8988T (cell line): ENCODE results near the gene HELT.

Experiments
- DNase-seq: peaks from one replicate; pipeline ENCODE4 v3.0.0; 2011

Gene HELT

GRCh38 chr4:185004562-185005218 lies 13.6 kb upstream of the HELT start:
- DNase-seq, result no peak

- DNase-seq, result peak; percentile 84
Measured at GRCh38 chr4:185005219-185005819, 13.0 kb upstream of the HELT start.

- peak; percentile 78 for DNase-seq
Measured at GRCh38 chr4:185011408-185011807, 6.9 kb upstream of the HELT start.

GRCh38 chr4:185013417-185014125 lies 4.7 kb upstream of the HELT start:
- no peak for DNase-seq

- no peak for DNase-seq
Measured at GRCh38 chr4:185015108-185015507, 3.2 kb upstream of the HELT start.

- DNase-seq, result no peak
Measured at GRCh38 chr4:185016101-185016940, 2.0 kb upstream of the HELT start.

- DNase-seq, result no peak
Measured at GRCh38 chr4:185016946-185017758, 1.1 kb upstream of the HELT start.

- no peak for DNase-seq
Measured at GRCh38 chr4:185018834-185019455, 655 bp downstream of the HELT start.

GRCh38 chr4:185019456-185020292 lies 1.4 kb downstream of the HELT start:
- peak; percentile 53 for DNase-seq

- peak; percentile 78 for DNase-seq
Measured at GRCh38 chr4:185020293-185020808, 2.1 kb downstream of the HELT start.

- DNase-seq, result no peak
Measured at GRCh38 chr4:185020863-185021761, 2.8 kb downstream of the HELT start.

GRCh38 chr4:185023471-185023870 lies 5.2 kb downstream of the HELT start:
- DNase-seq, result no peak

- no peak for DNase-seq
Measured at GRCh38 chr4:185028625-185029024, 10.3 kb downstream of the HELT start.

- no peak for DNase-seq
Measured at GRCh38 chr4:185031611-185032010, 13.3 kb downstream of the HELT start.

- no peak for DNase-seq
Measured at GRCh38 chr4:185033072-185033471, 14.8 kb downstream of the HELT start.

- no peak for DNase-seq
Measured at GRCh38 chr4:185033950-185034349, 15.7 kb downstream of the HELT start.

- DNase-seq, result no peak
Measured at GRCh38 chr4:185035284-185035683, 17.0 kb downstream of the HELT start.

GRCh38 chr4:185036019-185036418 lies 17.7 kb downstream of the HELT start:
- no peak for DNase-seq

GRCh38 chr4:185036842-185037241 lies 18.6 kb downstream of the HELT start:
- no peak for DNase-seq
